Upper lobe of left lung (tissue), 6 donors: ENCODE results near the gene IL1RL2. TPM values are rescaled to one million over a fixed set of nuclear protein-coding genes. Genes with fewer than 3 reads are reported as not detected.
A peak's percentile ranks its signal among the peaks of the same experiment; 100 is the strongest.

Source experiments
- ATAC-seq, 2 donors: fragments of 200-7000 bp; cut with Tn5 transposase; one replicate each; pipeline ENCODE4 v1.9.1; 2022; ENCODE audit warnings: mild to moderate bottlenecking in 2 of 2, moderate library complexity in 2 of 2; ENCODE audit not compliant: low FRiP score in 2 of 2
- DNase-seq, 2 donors: peaks; one replicate each; pipeline ENCODE4 v3.0.0-alpha.2; 2019 to 2020
- H3K27ac ChIP-seq, 4 donors: fragments of 200-600 bp; sonication (generic); one replicate each; pipeline ENCODE4 v1.5.1; 2016 to 2019
- H3K27me3 ChIP-seq, 4 donors: fragments of 200-600 bp; sonication (generic); one replicate each; pipeline ENCODE4 v1.5.1; 2017 to 2019
- H3K36me3 ChIP-seq, 4 donors: fragments of 200-600 bp; sonication (generic); one replicate each; pipeline ENCODE4 v1.5.1; 2016 to 2019
- H3K4me1 ChIP-seq, 4 donors: fragments of 200-600 bp; sonication (generic); one replicate each; pipeline ENCODE4 v1.5.1; 2018 to 2019
- H3K4me3 ChIP-seq, 4 donors: fragments of 200-600 bp; sonication (generic); one replicate each; pipeline ENCODE4 v1.5.1; 2017 to 2019; ENCODE audit warnings: mild to moderate bottlenecking in 2 of 4, moderate library complexity in 1 of 4
- H3K9me3 ChIP-seq, 4 donors: fragments of 200-600 bp; sonication (generic); one replicate each; pipeline ENCODE4 v1.5.1; 2018 to 2019
- EP300 ChIP-seq, 4 donors: sonication (generic); formaldehyde crosslinking; IDR thresholded peaks; one replicate each; pipeline ENCODE4 v1.5.1; 2017; ENCODE audit warnings: antibody characterized with exemption in 4 of 4, control low read depth in 2 of 4
- POLR2A ChIP-seq, 4 donors: fragments of 450-650 bp; IDR thresholded peaks; one replicate each; pipeline ENCODE4 v1.5.1; 2016 to 2017; ENCODE audit warnings: antibody characterized with exemption in 4 of 4, mild to moderate bottlenecking in 2 of 4
- POLR2AphosphoS5 ChIP-seq, 2 donors: sonication (generic); formaldehyde crosslinking; IDR thresholded peaks; one replicate each; pipeline ENCODE4 v1.5.1; 2017; ENCODE audit warnings: antibody characterized with exemption in 2 of 2
- WGBS, 2 donors: methylation state at CpG; one replicate each; pipeline ENCODE4 v1.1.5; 2017 to 2018; 5-methylcytosine and 5-hydroxymethylcytosine counted together
- total RNA-seq, 6 donors: library from RNA; depleted of rRNA in 4 of 6; stranded (reverse); fragments of >200 nt in 4 of 6; gene quantifications; one replicate each; pipeline versions ENCODE4 v1.1.0 to v1.2.1, GENCODE V29; 2016 to 2021
- TF ChIP-seq, protein P1 (sequence below), 6 experiments: fragments of 450-650 bp in 4 of 6; fragments of 200-600 bp in 2 of 6; sonication (generic) in 2 of 6; IDR thresholded peaks; one replicate each; pipeline ENCODE4 v1.5.1; 2016 to 2019; ENCODE audit warnings: antibody characterized with exemption in 6 of 6
- donor health status: DM: no; HTN: no; CAD: no; lungs with moderate emphysema.
- donor health status: DM: no; HTN: yes; CAD: no; lungs with severe emphysema.

Gene IL1RL2
- total RNA-seq, 6 donors from 2014 or later: 0.57 to 1.7 (median 1.4) TPM; not detected in 1

- DNase-seq: no peak
- H3K4me1 ChIP-seq: peaks cover 26 to 65% (median 31%) of the 10 kb centered on the region in 4 donors
- H3K27me3 ChIP-seq: no peaks in the 10 kb centered on the region
- 30 to 41% methylated on average over 4 of the region's 4 CpGs for WGBS, 2 donors
- peak overlapping the region; percentile 95 to 98 (median 96) for H3K27ac ChIP-seq
- peaks cover 0 to 25% (median 5%) of the 10 kb centered on the region in 4 donors for H3K9me3 ChIP-seq
- H3K36me3 ChIP-seq: peaks cover 0 to 30% (median 10%) of the 10 kb centered on the region in 4 donors
- peak overlapping the region; percentile 46 to 75 (median 62) for H3K4me3 ChIP-seq
- no peak for ATAC-seq
- TF ChIP-seq EP300 (IDR thresholded peaks at IDR 0.05): no peak
- TF ChIP-seq, protein P1, sequence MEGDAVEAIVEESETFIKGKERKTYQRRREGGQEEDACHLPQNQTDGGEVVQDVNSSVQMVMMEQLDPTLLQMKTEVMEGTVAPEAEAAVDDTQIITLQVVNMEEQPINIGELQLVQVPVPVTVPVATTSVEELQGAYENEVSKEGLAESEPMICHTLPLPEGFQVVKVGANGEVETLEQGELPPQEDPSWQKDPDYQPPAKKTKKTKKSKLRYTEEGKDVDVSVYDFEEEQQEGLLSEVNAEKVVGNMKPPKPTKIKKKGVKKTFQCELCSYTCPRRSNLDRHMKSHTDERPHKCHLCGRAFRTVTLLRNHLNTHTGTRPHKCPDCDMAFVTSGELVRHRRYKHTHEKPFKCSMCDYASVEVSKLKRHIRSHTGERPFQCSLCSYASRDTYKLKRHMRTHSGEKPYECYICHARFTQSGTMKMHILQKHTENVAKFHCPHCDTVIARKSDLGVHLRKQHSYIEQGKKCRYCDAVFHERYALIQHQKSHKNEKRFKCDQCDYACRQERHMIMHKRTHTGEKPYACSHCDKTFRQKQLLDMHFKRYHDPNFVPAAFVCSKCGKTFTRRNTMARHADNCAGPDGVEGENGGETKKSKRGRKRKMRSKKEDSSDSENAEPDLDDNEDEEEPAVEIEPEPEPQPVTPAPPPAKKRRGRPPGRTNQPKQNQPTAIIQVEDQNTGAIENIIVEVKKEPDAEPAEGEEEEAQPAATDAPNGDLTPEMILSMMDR (IDR thresholded peaks at IDR 0.05): no peak
- TF ChIP-seq POLR2A (IDR thresholded peaks at IDR 0.05): no peak
- no peak for TF ChIP-seq POLR2AphosphoS5 (IDR thresholded peaks at IDR 0.05)
These were observed 42.7 kb upstream of the IL1RL2 start for GRCh38 chr2:102144128-102144527.

GRCh38 chr2:102145107-102145506 is 41.7 kb upstream of the IL1RL2 start:
- peaks cover 0 to 25% (median 5%) of the 10 kb centered on the region in 4 donors for H3K9me3 ChIP-seq
- TF ChIP-seq POLR2AphosphoS5 (IDR thresholded peaks at IDR 0.05) (no peak), POLR2A (IDR thresholded peaks at IDR 0.05) (no peak), EP300 (IDR thresholded peaks at IDR 0.05) (no peak)
- TF ChIP-seq, protein P1 (IDR thresholded peaks at IDR 0.05): no peak
- no peak for DNase-seq
- H3K4me3 ChIP-seq: peak overlapping the region in 3 of 4 donors; percentile 7 to 75 (median 68)
- peak overlapping the region in 2 of 4 donors; percentile 95 to 97 for H3K27ac ChIP-seq
- ATAC-seq: no peak
- 95% methylated on average over 4 of the region's 4 CpGs; no CpG with 5 or more reads in 1 of the 2 donors for WGBS, 2 donors
- peaks cover 0 to 30% (median 10%) of the 10 kb centered on the region in 4 donors for H3K36me3 ChIP-seq
- peaks cover 33 to 75% (median 39%) of the 10 kb centered on the region in 4 donors for H3K4me1 ChIP-seq
- no peaks in the 10 kb centered on the region for H3K27me3 ChIP-seq

DNA sequence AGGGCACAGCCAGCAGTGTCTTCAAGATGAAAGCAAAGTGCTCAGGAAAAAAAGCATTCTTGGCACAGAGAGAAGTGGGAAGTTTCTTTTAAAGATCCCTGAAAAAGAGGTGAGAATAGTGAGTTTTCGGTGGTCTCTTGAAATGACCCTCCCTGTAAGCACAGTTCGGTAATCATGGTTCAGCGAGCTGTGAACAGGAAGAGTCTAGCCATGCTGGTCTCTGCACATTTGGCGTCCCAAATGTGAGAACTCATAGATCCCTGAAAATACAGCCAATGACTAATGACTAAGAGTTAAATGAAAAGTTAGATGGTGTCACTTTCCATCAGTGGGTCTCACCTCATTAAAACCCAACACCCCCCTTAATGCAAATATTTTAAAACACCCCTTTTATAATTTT is 40.9 kb upstream of the IL1RL2 start:
- Histone ChIP-seq H3K4me3 (peak overlapping the region in 1 of 4 donors; percentile 75), H3K27me3 (no peaks in the 10 kb centered on the region), H3K9me3 (peaks cover 0 to 25% (median 5%) of the 10 kb centered on the region in 4 donors), H3K4me1 (peaks cover 29 to 75% (median 36%) of the 10 kb centered on the region in 4 donors), H3K27ac (peak overlapping the region in 2 of 4 donors; percentile 7 to 95), H3K36me3 (peaks cover 0 to 36% (median 10%) of the 10 kb centered on the region in 4 donors)
- TF ChIP-seq POLR2AphosphoS5 (IDR thresholded peaks at IDR 0.05): no peak
- TF ChIP-seq, protein P1 (IDR thresholded peaks at IDR 0.05): no peak
- TF ChIP-seq POLR2A (IDR thresholded peaks at IDR 0.05): no peak
- TF ChIP-seq EP300 (IDR thresholded peaks at IDR 0.05): no peak
- 86 to 92% methylated on average over 4 of the region's 4 CpGs for WGBS, 2 donors
- DNase-seq (no peak), ATAC-seq (no peak)

GRCh38 chr2:102147935-102148334 is 38.9 kb upstream of the IL1RL2 start:
- Histone ChIP-seq H3K27ac (peak overlapping the region in 3 of 4 donors; percentile 7 to 55 (median 27)), H3K27me3 (no peaks in the 10 kb centered on the region), H3K4me3 (no peak overlapping the region), H3K9me3 (peaks cover 0 to 25% (median 5%) of the 10 kb centered on the region in 4 donors), H3K36me3 (peaks cover 0 to 44% (median 14%) of the 10 kb centered on the region in 4 donors), H3K4me1 (peaks cover 24 to 65% (median 35%) of the 10 kb centered on the region in 4 donors)
- 57 to 75% methylated on average over 3 of the region's 3 CpGs for WGBS, 2 donors
- DNase-seq (no peak), ATAC-seq (peak in 1 of 2 donors; percentile 58)
- TF ChIP-seq POLR2A (IDR thresholded peaks at IDR 0.05): no peak
- TF ChIP-seq EP300 (IDR thresholded peaks at IDR 0.05): no peak
- TF ChIP-seq, protein P1 (IDR thresholded peaks at IDR 0.05): no peak
- peak in 1 of 2 donors; percentile 27 for TF ChIP-seq POLR2AphosphoS5 (IDR thresholded peaks at IDR 0.05)

DNA sequence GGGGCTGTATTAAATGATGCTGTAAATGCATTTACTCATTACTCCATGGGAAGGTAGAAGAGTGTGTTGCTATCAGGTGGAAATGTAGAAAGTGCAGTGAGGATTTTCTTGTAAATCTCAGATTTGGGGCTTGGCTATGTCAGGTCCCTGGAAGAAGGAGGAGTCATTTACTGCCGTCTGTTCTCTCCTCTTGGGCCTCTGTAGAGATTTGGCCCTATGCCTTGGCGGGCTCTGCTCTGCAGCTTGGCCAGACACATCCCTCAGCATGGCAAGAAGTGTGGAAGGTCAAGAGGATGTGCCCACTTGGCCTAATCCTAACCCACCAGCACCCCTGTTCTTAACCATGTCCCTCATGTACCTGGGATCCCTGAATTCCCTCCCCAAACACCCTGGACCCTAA is 37.6 kb upstream of the IL1RL2 start:
- Histone ChIP-seq H3K27ac (peak overlapping the region; percentile 43 to 67 (median 52)), H3K4me3 (no peak overlapping the region), H3K36me3 (peaks cover 0 to 53% (median 17%) of the 10 kb centered on the region in 4 donors), H3K9me3 (peaks cover 0 to 25% (median 5%) of the 10 kb centered on the region in 4 donors), H3K27me3 (no peaks in the 10 kb centered on the region), H3K4me1 (peaks cover 24 to 66% (median 38%) of the 10 kb centered on the region in 4 donors)
- TF ChIP-seq EP300 (IDR thresholded peaks at IDR 0.05) (no peak), POLR2A (IDR thresholded peaks at IDR 0.05) (no peak), POLR2AphosphoS5 (IDR thresholded peaks at IDR 0.05) (no peak)
- TF ChIP-seq, protein P1 (IDR thresholded peaks at IDR 0.05): no peak
- DNase-seq: no peak
- no peak for ATAC-seq
- WGBS, 2 donors: 96 to 97% methylated on average over 2 of the region's 2 CpGs
